HepG2 (cell line): ENCODE measurements around the gene ABCD4. TPM values are rescaled to one million over a fixed set of nuclear protein-coding genes. Genes with fewer than 3 reads are reported as not detected.

Experiments used
- ATF2 ChIP-seq: sonication (generic); formaldehyde crosslinking; IDR thresholded peaks from 2 replicates; pipeline ENCODE4 v1.4.0; 2020; ENCODE audit warnings: missing genetic modification reagents
- CCDC6 ChIP-seq: sonication (generic); formaldehyde crosslinking; IDR thresholded peaks from 2 replicates; pipeline ENCODE4 v1.8.1; 2022; ENCODE audit warnings: mild to moderate bottlenecking, missing genetic modification reagents, moderate library complexity
- HIVEP1 ChIP-seq: sonication (generic); formaldehyde crosslinking; IDR thresholded peaks from 2 replicates; pipeline ENCODE4 v1.4.0; 2020; ENCODE audit warnings: mild to moderate bottlenecking, missing genetic modification reagents
- HOXA3 ChIP-seq: sonication (generic); formaldehyde crosslinking; IDR thresholded peaks from 2 replicates; pipeline ENCODE4 v1.5.0; 2020; ENCODE audit warnings: missing genetic modification reagents
- PATZ1 ChIP-seq: sonication (generic); formaldehyde crosslinking; IDR thresholded peaks from 2 replicates; pipeline ENCODE4 v1.4.0; 2020; ENCODE audit warnings: missing genetic modification reagents
- STAG1 ChIP-seq: sonication (generic); formaldehyde crosslinking; IDR thresholded peaks from 2 replicates; pipeline ENCODE4 v1.4.0; 2020; ENCODE audit warnings: missing genetic modification reagents
- UBTF ChIP-seq: sonication (generic); formaldehyde crosslinking; IDR thresholded peaks from 2 replicates; pipeline ENCODE4 v1.4.0; 2020; ENCODE audit warnings: mild to moderate bottlenecking, missing genetic modification reagents
- XBP1 ChIP-seq: sonication (generic); formaldehyde crosslinking; IDR thresholded peaks from 2 replicates; pipeline ENCODE4 v1.5.0; 2020; ENCODE audit warnings: missing genetic modification reagents
- ZHX2 ChIP-seq, 2 experiments: sonication (generic) in 1 of 2; formaldehyde crosslinking in 1 of 2; IDR thresholded peaks; 2 replicates each; pipeline versions ENCODE4 v1.6.1 to v1.9.0; 2014 to 2022; ENCODE audit warnings: antibody characterized with exemption in 1 of 2, borderline replicate concordance in 1 of 2, inconsistent platforms in 1 of 2, low read depth in 1 of 2, missing genetic modification reagents in 1 of 2
- ZNF609 ChIP-seq: sonication (generic); formaldehyde crosslinking; IDR thresholded peaks from 2 replicates; pipeline ENCODE4 v1.4.0; 2020; ENCODE audit warnings: mild to moderate bottlenecking, missing genetic modification reagents, borderline replicate concordance
- ZNF619 ChIP-seq: sonication (generic); formaldehyde crosslinking; IDR thresholded peaks from 2 replicates; pipeline ENCODE4 v1.4.0; 2020; ENCODE audit warnings: mild to moderate bottlenecking, missing genetic modification reagents
- ZNF850 ChIP-seq: sonication (generic); formaldehyde crosslinking; conservative IDR thresholded peaks from 2 replicates; pipeline ENCODE4 v1.9.0; 2021; ENCODE audit warnings: mild to moderate bottlenecking, missing genetic modification reagents
- polyA plus RNA-seq, 8 experiments: library from polyadenylated mRNA; depleted of rRNA in 3 of 8; stranded (reverse) in 7 of 8; unstranded in 1 of 8; fragments of >200 nt; fragmentation: Illumina TruSeq in 4 of 8; extraction: Trizol in 4 of 8; gene quantifications; 2 replicates each; pipeline versions ENCODE4 v1.2.1 to v1.2.3, GENCODE V29; 2011 to 2016; ENCODE audit warnings: low read depth in 4 of 8, missing spikeins in 1 of 8, mixed read lengths in 1 of 8; ENCODE audit not compliant: insufficient read depth in 1 of 8
- total RNA-seq, 5 experiments: library from RNA; depleted of rRNA; stranded (reverse); fragments of >200 nt; fragmentation: Illumina TruSeq; extraction: Trizol; gene quantifications; 2 replicates each; pipeline ENCODE4 v1.2.3, GENCODE V29; 2016; ENCODE audit warnings: low read depth in 1 of 5

ABCD4 gene
- total and polyA plus RNA-seq, 2 of the 13 experiments (the other 11 are each of a cell fraction or from before 2014, with no cell fraction given) = 47.5 to 50.5 TPM

GRCh38 chr14:74248017-74248416 lies 54.7 kb downstream of the ABCD4 start (continued):
- no peak for TF ChIP-seq ZHX2 (IDR thresholded peaks at IDR 0.05; ENCODE audit: low read depth)
- no peak for TF ChIP-seq ZHX2 (CRISPR knock-in tag; IDR thresholded peaks at IDR 0.05; ENCODE audit: borderline replicate concordance)
- no peak for TF ChIP-seq ZNF850 (CRISPR knock-in tag)
- no peak for TF ChIP-seq HOXA3 (CRISPR knock-in tag)
- no peak for TF ChIP-seq XBP1 (CRISPR knock-in tag)
- TF ChIP-seq ZNF609 (CRISPR knock-in tag) = no peak
- no peak for TF ChIP-seq PATZ1
- no peak for TF ChIP-seq ZNF619
- TF ChIP-seq STAG1 (CRISPR knock-in tag) = no peak
- TF ChIP-seq CCDC6 = no peak
- TF ChIP-seq ATF2 (CRISPR knock-in tag) = no peak
- TF ChIP-seq UBTF (CRISPR knock-in tag) = no peak
- TF ChIP-seq HIVEP1 (CRISPR knock-in tag) = no peak
